Astrocyte of the spinal cord (primary cell): ENCODE measurements around the gene HPCAL1.
"Not testable (repeated sequence)": the region's sequence is repeated elsewhere in the genome, so short reads cannot be mapped to it uniquely, and the experiment has no call there.

ENCODE experiments used
- DNase-seq: peaks from one replicate; pipeline ENCODE4 v3.0.0; 2011; ENCODE audit warnings: low read depth, low spot score
- H3K4me3 ChIP-seq: 2 replicates; pipeline ENCODE4 v1.5.1; 2011; ENCODE audit warnings: low read depth, mild to moderate bottlenecking, low read length, moderate library complexity
- in situ Hi-C: cut with HindIII; loops from 2 replicates; pipeline ENCODE4 v1.10.0; 2017; ENCODE audit warnings: low sequenced_read_pairs
- TF ChIP-seq, protein P1 (sequence below): IDR thresholded peaks from 2 replicates; pipeline ENCODE4 v1.5.1; 2012; ENCODE audit warnings: low read depth, mild to moderate bottlenecking, low read length, inconsistent platforms

The HPCAL1 gene

DNA sequence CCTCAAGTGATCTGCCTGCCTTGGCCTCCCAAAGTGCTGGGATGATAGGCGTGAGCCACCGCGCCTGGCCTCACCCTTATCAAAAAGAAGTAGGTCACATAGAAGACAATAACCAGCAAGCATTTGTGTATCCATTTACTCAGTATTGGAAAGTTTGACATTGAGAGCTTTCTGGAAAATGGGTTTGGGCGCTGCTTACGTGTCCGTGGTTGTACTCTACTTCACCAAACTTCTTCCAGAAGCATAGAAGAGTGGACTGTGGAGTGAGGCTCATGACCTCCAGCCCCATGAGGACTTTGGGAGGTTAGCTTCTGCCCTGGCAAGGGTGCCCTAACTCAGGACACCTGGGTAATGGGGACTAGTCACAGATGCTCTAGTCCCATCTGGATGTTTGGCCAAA lies 149.1 kb downstream of the HPCAL1 start:
- DNase-seq: no peak
- TF ChIP-seq, protein P1, sequence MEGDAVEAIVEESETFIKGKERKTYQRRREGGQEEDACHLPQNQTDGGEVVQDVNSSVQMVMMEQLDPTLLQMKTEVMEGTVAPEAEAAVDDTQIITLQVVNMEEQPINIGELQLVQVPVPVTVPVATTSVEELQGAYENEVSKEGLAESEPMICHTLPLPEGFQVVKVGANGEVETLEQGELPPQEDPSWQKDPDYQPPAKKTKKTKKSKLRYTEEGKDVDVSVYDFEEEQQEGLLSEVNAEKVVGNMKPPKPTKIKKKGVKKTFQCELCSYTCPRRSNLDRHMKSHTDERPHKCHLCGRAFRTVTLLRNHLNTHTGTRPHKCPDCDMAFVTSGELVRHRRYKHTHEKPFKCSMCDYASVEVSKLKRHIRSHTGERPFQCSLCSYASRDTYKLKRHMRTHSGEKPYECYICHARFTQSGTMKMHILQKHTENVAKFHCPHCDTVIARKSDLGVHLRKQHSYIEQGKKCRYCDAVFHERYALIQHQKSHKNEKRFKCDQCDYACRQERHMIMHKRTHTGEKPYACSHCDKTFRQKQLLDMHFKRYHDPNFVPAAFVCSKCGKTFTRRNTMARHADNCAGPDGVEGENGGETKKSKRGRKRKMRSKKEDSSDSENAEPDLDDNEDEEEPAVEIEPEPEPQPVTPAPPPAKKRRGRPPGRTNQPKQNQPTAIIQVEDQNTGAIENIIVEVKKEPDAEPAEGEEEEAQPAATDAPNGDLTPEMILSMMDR: no peak
- no peak overlapping the region for H3K4me3 ChIP-seq
- in situ Hi-C loops: no loop called here

DNA sequence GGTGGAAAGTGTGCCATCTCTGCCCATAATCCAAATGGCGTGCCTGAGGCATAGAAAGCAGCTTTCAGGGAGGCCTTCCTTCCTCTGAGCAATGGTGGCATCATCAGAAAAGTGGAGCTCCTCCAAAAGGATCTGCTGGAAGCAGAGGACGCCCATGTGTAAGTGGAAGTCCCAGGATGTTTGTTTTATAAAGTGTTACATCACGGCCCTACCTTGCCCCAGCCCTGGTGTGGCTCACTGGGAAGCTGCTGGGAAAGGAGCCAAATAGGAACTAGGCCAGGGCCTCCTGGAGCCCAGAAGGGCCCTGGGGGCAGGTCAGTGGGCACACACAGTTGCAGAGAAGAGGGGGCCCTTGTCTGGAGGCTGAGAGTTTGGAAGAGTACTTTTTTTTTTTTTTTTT lies 149.6 kb downstream of the HPCAL1 start:
- no peak overlapping the region for H3K4me3 ChIP-seq
- TF ChIP-seq, protein P1: no peak
- in situ Hi-C loops: no loop called here
- peak; percentile 69 for DNase-seq

DNA sequence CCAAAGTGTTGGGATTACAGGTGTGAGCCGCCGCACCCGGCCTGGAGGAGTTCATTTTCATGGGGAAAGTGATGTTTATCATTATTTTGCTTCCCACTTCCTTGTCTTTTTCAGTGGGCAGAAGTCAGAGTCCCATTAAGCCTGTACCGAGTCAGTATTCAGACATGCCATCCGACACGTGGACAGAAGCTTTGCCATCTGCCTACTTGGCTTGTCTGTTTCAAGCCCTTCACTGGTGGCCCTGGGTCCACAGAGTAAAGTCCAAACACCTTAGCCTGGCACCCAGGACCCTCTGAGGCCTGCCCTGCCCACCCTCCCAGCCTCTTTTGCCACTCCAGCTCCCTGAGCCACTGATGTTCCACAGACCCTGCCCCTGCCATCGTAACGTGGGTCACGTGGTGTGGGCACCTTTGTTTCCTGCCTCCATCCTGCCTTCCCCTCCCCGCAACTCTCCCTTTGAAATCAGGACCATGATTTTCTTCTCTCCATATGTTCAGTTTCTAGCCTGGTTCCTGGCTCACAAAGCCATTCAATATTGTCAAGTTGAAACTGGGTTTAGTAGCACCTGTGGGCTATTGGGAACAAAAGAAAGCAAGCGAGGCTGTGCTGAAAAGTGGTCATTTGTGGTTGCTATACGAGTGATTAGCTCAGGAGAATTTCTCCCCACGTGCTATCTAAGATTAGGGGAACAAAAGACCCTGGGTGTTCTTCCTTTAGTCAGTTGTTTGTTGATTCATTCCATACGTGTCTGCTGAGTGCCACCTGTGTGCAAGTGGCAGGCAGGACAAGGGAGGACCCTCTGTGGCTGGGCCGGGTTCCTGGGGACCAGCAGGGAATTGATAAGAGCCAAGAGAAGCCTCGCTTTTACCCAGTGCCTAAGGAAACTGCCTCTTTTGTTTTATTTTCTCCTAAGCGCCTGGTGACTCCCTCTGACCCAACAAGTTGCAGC lies 150.5 kb downstream of the HPCAL1 start:
- H3K4me3 ChIP-seq: no peak overlapping the region
- in situ Hi-C loops: no loop called here
- DNase-seq: no peak
- TF ChIP-seq, protein P1: no peak

DNA sequence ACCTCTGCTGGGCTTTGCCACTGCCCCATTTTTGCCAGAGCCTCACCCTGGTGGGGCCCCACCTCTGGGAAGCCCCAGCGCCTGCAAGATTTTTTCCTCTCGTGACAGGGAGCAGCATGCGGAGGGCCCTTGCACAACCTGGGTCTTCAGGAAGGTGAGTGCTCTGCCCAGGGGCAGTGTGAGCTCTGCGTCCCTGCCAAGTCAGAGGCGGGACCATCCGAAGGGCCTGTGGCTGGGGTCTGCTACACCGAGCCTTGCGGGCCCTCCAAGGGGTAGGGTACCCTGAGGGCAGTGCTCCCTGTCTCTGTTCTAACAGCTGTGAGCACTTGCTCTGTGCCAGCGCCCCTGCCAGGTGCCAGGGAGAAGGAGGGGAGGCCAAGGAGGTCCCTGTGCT lies 151.2 kb downstream of the HPCAL1 start:
- in situ Hi-C loops: no loop called here
- no peak for DNase-seq
- TF ChIP-seq, protein P1: no peak
- no peak overlapping the region for H3K4me3 ChIP-seq

DNA sequence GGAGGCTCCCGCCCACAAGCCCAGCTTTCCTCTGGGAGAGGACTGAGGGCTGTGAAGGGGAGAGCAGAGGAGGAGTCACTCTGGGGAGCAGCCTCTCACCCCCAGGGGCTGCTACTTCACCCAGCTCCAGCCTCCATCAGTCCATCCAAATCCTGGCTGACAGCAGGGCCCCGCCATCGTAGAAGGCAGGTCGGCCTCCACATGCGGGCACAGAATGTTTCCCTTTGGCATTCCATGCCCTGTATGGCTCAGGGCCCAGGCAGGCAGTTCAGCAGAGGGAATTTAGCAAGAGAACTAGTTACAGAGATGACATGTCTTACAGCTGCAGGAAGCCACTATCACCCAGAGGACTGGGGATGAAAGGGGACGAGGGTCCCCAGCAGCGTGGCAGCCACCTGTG lies 151.8 kb downstream of the HPCAL1 start:
- in situ Hi-C loops: no loop called here
- no peak overlapping the region for H3K4me3 ChIP-seq
- DNase-seq: no peak
- TF ChIP-seq, protein P1: no peak

DNA sequence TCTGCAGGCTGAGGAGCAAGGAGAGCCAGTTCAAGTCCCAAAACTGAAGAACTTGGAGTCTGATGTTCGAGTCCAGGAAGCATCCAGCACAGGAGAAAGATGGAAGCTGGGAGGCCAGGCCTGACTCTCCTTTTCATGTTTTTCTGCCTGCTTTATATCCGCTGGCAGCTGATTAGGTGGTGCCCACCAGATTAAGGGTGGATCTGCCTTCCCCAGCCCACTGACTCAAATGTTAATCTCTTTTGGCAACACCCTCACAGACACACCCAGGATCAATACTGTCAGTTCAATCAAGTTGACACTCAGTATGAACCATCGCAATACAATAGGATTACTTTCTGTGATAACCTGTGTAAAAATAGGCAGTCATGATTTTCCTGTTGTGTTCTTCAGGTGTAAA lies 154.5 kb downstream of the HPCAL1 start:
- in situ Hi-C loops, H3K4me3 ChIP-seq, DNase-seq: not testable (repeated sequence)

DNA sequence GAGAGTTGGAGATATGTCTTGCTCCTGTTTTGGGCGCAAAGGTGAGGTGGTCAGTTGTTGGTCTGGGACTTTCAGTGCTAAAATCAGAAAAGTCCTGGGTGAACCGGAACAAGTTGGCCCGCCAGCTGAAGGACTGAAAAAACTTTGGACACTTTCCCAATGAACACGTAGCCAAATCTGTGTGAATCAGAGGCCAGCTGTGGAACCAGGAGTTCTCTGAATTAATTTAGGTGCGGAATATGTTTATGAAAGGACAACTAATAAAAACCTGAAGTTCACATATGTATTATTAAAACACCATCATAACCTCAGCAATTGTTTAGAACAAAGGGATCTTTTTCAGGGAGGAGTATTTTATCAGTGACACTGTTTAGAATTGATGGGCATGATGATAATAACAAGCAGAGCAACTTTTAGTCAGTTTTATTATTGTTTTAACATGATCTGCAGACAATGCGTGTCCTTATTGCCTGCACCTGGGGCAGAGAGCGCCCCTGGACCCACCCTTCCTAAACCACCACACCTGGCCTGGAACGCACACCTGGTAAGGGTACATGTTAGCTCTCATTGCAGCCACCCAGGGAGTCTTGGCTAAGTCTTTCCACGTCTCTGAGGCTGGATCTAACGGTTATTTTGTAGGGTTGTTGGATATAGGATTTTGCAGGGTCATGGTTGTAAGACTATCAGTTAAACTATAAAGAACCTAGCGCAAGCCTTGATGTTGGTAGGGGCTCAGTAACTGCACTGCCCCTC lies 155.3 kb downstream of the HPCAL1 start:
- TF ChIP-seq, protein P1: no peak
- no peak overlapping the region for H3K4me3 ChIP-seq
- in situ Hi-C loops: no loop called here
- DNase-seq: peak; percentile 55
